NCI-H2196 (cell line): ENCODE data around the gene MYMX.
"Not testable (repeated sequence)": the region's sequence is repeated elsewhere in the genome, so short reads cannot be mapped to it uniquely, and the experiment has no call there.

ENCODE experiments used
- DNase-seq: peaks from one replicate; lab custom pipeline; 2025; ENCODE audit not compliant: unreplicated experiment; lab: John Stamatoyannopoulos, UW

MYMX gene

DNA sequence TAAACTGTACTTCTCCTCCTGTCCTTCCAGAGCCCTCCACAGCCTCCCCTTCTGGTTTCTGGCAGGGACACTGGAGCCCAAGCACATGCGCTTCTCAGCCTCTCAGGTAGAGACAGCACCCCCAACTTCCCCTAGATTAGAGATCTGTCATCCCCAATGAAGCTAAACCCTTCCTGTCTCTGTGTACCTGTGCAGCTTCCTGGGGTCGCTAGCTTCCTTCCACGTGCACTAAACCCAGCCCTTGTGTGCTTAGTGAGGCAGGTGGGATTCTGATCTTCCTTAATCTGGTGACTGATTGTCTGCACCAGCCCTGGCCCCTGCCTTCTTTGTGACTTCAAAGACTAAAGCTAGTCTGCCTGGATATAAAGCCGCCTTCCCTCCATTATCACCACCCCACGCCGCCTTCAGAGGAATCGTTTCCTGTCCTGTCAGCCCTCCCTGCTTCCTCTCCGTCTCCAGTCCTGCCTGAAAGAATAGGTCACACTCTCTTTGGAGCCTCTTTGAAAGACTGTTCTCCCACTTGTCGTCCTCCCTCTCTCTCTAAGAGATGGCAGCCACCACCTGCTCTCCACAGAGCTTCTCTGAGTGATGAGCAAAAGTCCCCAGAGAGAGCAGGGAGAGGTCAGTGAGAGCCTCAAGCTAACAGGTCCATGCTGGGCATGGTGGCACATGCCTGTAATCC, 30.6 kb upstream of the MYMX start:
- no peak for DNase-seq

DNA sequence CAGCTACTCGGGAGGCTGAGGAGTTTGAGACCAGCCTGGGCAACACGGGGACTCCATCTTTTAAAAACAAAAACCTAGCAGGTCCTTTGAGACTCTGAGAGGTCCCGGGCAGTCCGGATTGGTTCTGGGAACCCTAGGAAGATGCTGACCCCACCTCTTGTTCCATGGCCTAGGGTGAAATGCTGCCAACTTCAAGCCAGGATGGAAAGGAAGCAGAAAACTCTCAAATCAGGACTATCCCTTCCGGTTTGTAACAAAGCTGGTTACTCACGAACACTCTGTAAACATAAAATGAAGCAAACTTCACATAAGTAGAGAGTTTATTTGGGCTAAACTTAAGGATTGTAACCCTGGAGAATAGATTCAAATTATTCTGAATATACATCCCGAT, 30.1 kb upstream of the MYMX start:
- no peak for DNase-seq

DNA sequence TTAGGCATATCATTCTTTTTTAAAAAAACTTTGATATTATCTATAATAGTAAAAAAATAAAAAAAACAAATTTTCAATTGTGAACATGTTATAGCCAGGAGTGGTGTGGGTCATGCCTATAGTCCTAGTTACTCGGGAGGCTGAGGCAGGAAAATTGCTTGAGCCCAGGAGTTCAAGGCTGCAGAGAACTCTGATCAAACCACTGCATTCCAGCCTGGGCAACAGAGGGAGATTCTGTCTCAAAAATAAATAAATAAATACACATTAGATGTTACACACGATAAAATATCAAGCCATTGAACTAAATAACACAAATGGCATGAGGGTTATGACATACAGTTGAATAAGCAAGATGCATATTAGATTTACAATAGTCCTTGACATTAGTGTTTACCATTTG, 27.9 kb upstream of the MYMX start:
- no peak for DNase-seq

GRCh38 chr6:44189257-44189656, 27.5 kb upstream of the MYMX start:
- no peak for DNase-seq

DNA sequence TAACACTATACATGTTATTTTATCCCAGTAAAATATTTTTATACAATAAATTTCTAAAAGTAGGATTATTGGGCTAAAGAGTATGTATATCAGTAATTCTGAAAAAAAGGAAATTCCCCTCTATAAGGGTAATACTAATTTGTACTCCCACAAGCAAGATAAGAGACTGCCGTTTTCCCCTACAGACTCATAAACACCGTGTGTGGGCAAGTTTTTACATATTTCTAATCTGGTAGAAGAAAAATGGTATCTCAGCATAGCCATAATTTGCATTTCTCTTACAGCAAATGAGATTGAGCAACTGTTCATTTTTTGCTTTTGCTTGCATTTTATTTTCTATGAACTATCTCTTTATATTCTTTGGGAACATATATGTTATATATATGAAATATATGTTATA, 26.0 kb upstream of the MYMX start:
- no peak for DNase-seq

- no peak for DNase-seq
Measured at GRCh38 chr6:44192428-44193041, 24.2 kb upstream of the MYMX start.

DNA sequence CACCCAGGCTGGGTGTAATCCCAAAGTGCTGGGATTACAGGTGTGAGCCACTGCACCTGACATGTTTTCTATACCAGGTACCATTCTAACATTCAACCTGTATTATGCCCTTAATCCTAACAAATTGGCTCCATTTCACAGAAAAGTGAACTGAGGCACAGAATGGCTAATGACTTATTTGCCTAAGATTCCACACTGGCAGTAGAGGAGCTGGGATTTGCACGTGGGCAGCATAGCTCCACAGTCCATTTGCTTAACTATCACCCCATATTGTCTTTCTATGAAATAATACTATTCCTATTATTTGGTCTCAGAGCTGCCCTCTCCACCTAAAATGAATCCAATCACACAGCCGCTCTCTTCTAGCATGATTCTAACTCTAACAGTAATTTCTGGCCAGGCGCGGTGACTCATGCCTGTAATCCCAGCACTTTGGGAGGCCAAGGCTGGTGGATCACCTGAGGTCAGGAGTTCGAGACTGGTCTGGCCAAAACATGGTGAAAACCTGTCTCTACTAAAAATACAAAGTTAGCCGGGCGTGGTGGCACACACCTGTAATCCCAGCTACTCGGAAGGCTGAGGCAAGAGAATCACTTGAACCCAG, 23.3 kb upstream of the MYMX start:
- DNase-seq, result no peak

DNA sequence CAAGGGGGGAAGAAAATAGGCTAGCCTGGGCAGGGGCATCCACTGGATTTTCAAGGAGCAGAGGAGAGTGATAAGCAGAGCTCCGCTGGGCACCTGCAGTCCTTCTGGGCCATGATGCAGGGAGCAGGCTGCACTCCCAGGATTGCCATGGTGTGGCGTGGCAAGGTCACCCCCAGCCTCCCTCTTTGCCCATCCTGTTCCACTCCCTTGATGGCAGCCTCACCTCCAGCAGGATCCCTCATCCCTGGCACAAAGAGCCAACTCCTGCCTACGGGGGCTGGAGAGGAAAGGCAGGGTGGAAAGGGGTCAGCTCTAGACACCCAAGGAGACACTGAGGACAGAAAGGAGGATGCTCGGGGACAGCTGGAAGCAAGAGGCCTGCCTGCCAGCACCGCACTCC, 22.4 kb upstream of the MYMX start:
- no peak for DNase-seq

DNA sequence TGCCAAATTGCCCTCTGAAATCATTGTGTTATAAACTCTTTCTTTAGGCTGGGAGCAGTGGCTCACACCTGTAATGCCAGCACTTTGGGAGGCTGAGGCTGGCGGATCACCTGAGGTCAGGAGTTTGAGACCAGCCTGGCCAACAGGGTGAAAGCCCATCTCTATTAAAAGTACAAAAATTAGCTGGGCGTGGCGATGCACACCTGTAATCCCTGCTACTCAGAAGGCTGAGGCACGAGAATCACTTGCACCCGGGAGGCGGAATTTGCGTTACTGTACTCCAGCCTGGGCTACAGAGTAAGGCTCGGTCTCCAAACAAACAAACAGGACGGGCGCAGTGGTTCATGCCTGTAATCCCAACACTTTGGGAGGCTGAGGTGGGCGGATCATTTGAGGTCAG, 20.4 kb upstream of the MYMX start:
- DNase-seq, result not testable (repeated sequence)

- DNase-seq, result no peak
Measured at GRCh38 chr6:44198684-44199083, 18.0 kb upstream of the MYMX start.

GRCh38 chr6:44199883-44200282, 16.8 kb upstream of the MYMX start:
- DNase-seq, result no peak

DNA sequence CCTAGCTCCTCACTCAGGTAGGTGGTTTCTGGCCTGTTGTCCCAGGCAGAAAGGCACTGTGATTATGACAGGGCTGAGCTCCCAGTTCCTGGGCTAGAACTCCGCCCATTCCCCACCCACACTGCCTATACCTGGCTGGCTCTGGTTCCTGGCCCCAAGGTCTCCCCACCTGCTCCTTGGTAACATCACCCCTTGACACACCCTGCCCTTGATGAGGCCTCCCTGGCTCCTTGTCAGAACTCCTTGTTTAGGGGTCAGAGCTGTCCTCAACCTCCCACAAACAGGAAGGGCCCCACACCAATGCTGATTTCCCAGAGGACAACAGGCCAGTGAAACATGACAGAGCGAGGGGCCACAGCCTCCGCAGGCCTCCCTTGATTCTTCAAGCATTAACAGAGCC, 15.5 kb upstream of the MYMX start:
- no peak for DNase-seq

GRCh38 chr6:44201638-44202303, 15.0 kb upstream of the MYMX start:
- DNase-seq, result no peak

- DNase-seq, result no peak
Measured at GRCh38 chr6:44202332-44202971, 14.3 kb upstream of the MYMX start.

DNA sequence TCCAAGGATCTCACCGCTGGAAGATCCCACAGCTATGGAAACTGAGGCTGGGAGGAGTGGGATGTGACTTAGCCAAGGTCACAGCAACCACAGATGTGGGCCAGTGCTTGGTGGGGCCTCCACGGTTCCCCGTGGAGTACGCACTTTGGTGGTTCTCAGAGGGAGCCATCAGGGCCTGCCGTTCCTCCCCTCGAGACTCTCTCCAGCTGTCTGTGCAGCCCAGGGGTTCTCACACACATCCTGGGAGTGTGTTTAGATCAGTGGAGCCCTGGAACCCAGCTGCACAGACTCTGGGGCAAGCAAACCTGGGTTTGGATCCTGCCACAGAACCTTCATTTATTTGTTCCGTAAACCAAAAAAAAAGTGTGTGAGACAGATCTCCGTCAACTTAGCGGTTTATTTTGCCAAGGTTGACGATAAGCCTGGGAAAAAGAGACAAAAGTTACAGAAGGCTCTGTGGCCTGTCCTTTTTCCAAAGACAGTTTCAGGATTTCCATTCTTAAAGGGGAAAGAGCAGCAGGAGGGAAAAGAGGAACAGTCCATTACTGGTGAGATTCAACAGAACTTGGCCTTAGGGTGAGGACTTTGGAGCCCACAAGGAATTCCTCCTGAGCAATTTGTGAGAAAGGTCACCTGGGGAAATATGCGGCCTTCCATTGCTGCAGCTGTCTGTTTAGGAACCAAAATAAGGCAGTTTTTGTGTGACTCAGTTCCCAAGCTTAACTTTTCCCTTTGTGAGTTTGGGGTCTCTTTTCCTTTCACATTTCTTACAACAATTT, 13.6 kb upstream of the MYMX start:
- no peak for DNase-seq

GRCh38 chr6:44203955-44204354, 12.8 kb upstream of the MYMX start:
- DNase-seq, result no peak

GRCh38 chr6:44207966-44208365, 8.8 kb upstream of the MYMX start:
- no peak for DNase-seq

- no peak for DNase-seq
Measured at GRCh38 chr6:44211284-44211683, 5.4 kb upstream of the MYMX start.

- no peak for DNase-seq
Measured at GRCh38 chr6:44214307-44214706, 2.4 kb upstream of the MYMX start.

GRCh38 chr6:44217332-44218143, 812 bp downstream of the MYMX start:
- no peak for DNase-seq
